H9 (cell line): ENCODE data around the gene TMEM134. TPM values are rescaled to one million over a fixed set of nuclear protein-coding genes. Genes with fewer than 3 reads are reported as not detected.

Experiments
- DNase-seq: peaks from one replicate; pipeline ENCODE4 v3.0.0-alpha.2; 2017
- H2AFZ ChIP-seq: one replicate; pipeline ENCODE4 v1.6.1; 2013; ENCODE audit warnings: mild to moderate bottlenecking, low read length, control low read depth, moderate library complexity
- H2AK5ac ChIP-seq: 2 replicates; pipeline ENCODE4 v1.6.1; 2013; ENCODE audit warnings: low read length, control low read depth, mixed read lengths; ENCODE audit not compliant: insufficient read length
- H2BK120ac ChIP-seq: one replicate; pipeline ENCODE4 v1.6.1; 2013; ENCODE audit warnings: low read depth, mild to moderate bottlenecking, low read length, control low read depth, inconsistent platforms; ENCODE audit not compliant: poor library complexity, severe bottlenecking
- H2BK12ac ChIP-seq: 2 replicates; pipeline ENCODE4 v1.6.1; 2013; ENCODE audit warnings: low read length, control low read depth, mixed read lengths, low read depth; ENCODE audit not compliant: insufficient read length
- H2BK15ac ChIP-seq: 2 replicates; pipeline ENCODE4 v1.6.1; 2013; ENCODE audit warnings: low read depth, low read length, control low read depth
- H2BK20ac ChIP-seq: one replicate; pipeline ENCODE4 v1.6.1; 2013; ENCODE audit warnings: low read depth, mild to moderate bottlenecking, low read length, control low read depth, inconsistent platforms; ENCODE audit not compliant: poor library complexity, severe bottlenecking
- H2BK5ac ChIP-seq: 2 replicates; pipeline ENCODE4 v1.6.1; 2013; ENCODE audit warnings: low read length, control low read depth, mixed read lengths; ENCODE audit not compliant: insufficient read length
- H3K14ac ChIP-seq: 2 replicates; pipeline ENCODE4 v1.6.1; 2013; ENCODE audit warnings: low read length, control low read depth; ENCODE audit not compliant: insufficient read depth
- H3K18ac ChIP-seq: 2 replicates; pipeline ENCODE4 v1.6.1; 2013; ENCODE audit warnings: low read depth, mild to moderate bottlenecking, mixed read lengths, low read length, control low read depth; ENCODE audit not compliant: insufficient read length
- H3K23ac ChIP-seq: 2 replicates; pipeline ENCODE4 v1.6.1; 2013; ENCODE audit warnings: low read length, control low read depth, mixed read lengths, low read depth; ENCODE audit not compliant: insufficient read length
- H3K23me2 ChIP-seq: 2 replicates; pipeline ENCODE4 v1.6.1; 2013; ENCODE audit warnings: low read depth, mild to moderate bottlenecking, mixed read lengths, low read length, control low read depth; ENCODE audit not compliant: insufficient read length, poor library complexity, severe bottlenecking
- H3K27ac ChIP-seq: 2 replicates; pipeline ENCODE4 v1.5.1; 2013; ENCODE audit warnings: low read length, control low read depth, mixed read lengths, low read depth; ENCODE audit not compliant: insufficient read length
- H3K27me3 ChIP-seq: 2 replicates; pipeline ENCODE4 v1.6.1; 2013; ENCODE audit warnings: low read length, control low read depth, inconsistent platforms; ENCODE audit not compliant: insufficient read depth
- H3K4ac ChIP-seq: 2 replicates; pipeline ENCODE4 v1.6.1; 2013; ENCODE audit warnings: low read depth, mild to moderate bottlenecking, control low read depth, inconsistent platforms, low read length, moderate library complexity
- H3K4me1 ChIP-seq: 2 replicates; pipeline ENCODE4 v1.6.1; 2013; ENCODE audit warnings: low read length, control low read depth, inconsistent platforms; ENCODE audit not compliant: insufficient read depth
- H3K4me2 ChIP-seq: 2 replicates; pipeline ENCODE4 v1.6.1; 2013; ENCODE audit warnings: low read length, control low read depth, mixed read lengths; ENCODE audit not compliant: insufficient read length, insufficient read depth
- H3K56ac ChIP-seq: 2 replicates; pipeline ENCODE4 v1.6.1; 2013; ENCODE audit warnings: low read depth, mild to moderate bottlenecking, mixed read lengths, low read length, control low read depth; ENCODE audit not compliant: insufficient read length
- H3K79me1 ChIP-seq: 2 replicates; pipeline ENCODE4 v1.6.1; 2013; ENCODE audit warnings: low read depth, mild to moderate bottlenecking, moderate library complexity, low read length, control low read depth, inconsistent platforms; ENCODE audit not compliant: insufficient read depth, poor library complexity, severe bottlenecking
- H3K79me2 ChIP-seq: 2 replicates; pipeline ENCODE4 v1.6.1; 2013; ENCODE audit warnings: low read length, control low read depth, inconsistent platforms; ENCODE audit not compliant: insufficient read depth
- H3K9ac ChIP-seq: 2 replicates; pipeline ENCODE4 v1.6.1; 2013; ENCODE audit warnings: low read length, control low read depth, mixed read lengths; ENCODE audit not compliant: insufficient read length; ENCODE audit errors: extremely low read depth
- H3K9me3 ChIP-seq: one replicate; pipeline ENCODE4 v1.6.1; 2013; ENCODE audit warnings: low read depth, low read length, inconsistent platforms; ENCODE audit not compliant: control insufficient read depth
- H3T11ph ChIP-seq: one replicate; pipeline ENCODE4 v1.6.1; 2013; ENCODE audit warnings: mild to moderate bottlenecking, low read length, control low read depth, inconsistent platforms
- H4K20me1 ChIP-seq: one replicate; pipeline ENCODE4 v1.6.1; 2013; ENCODE audit not compliant: control insufficient read depth, insufficient read length, insufficient read depth
- H4K5ac ChIP-seq: 2 replicates; pipeline ENCODE4 v1.6.1; 2013; ENCODE audit warnings: low read depth, mild to moderate bottlenecking, mixed read lengths, low read length, control low read depth; ENCODE audit not compliant: insufficient read length
- H4K8ac ChIP-seq: replicated peaks from 2 replicates; pipeline ENCODE4 v1.6.1; 2013; ENCODE audit warnings: low read length, control low read depth, mixed read lengths, low read depth; ENCODE audit not compliant: insufficient read length
- H4K91ac ChIP-seq: 2 replicates; pipeline ENCODE4 v1.6.1; 2013; ENCODE audit warnings: low read depth, mild to moderate bottlenecking, moderate library complexity, mixed read lengths, low read length, control low read depth; ENCODE audit not compliant: insufficient read length
- H3K27ac Mint-ChIP-seq, 3 experiments: 2 replicates in 2 of 3; 3 replicates in 1 of 3; pipeline ENCODE4 v1.8.0; 2020 to 2021; ENCODE audit warnings: mixed read lengths in 3 of 3, mild to moderate bottlenecking in 1 of 3, moderate library complexity in 1 of 3
- H3K27me3 Mint-ChIP-seq: 2 replicates; pipeline ENCODE4 v1.8.0; 2021; ENCODE audit warnings: low read depth, mild to moderate bottlenecking, moderate library complexity, mixed read lengths
- H3K36me3 Mint-ChIP-seq, 3 experiments: 2 replicates in 2 of 3; 3 replicates in 1 of 3; pipeline ENCODE4 v1.8.0; 2020 to 2021; ENCODE audit warnings: low read depth in 3 of 3, mixed read lengths in 3 of 3; ENCODE audit not compliant: insufficient read depth in 1 of 3
- H3K4me1 Mint-ChIP-seq, 2 experiments: 2 replicates each; pipeline ENCODE4 v1.8.0; 2020; ENCODE audit warnings: mixed read lengths in 2 of 2
- H3K4me3 Mint-ChIP-seq, 2 experiments: 2 replicates in 1 of 2; 3 replicates in 1 of 2; pipeline ENCODE4 v1.8.0; 2020 to 2021; ENCODE audit warnings: mild to moderate bottlenecking in 2 of 2, mixed read lengths in 2 of 2, moderate library complexity in 1 of 2
- H3K9me3 Mint-ChIP-seq, 2 experiments: 2 replicates in 1 of 2; 3 replicates in 1 of 2; pipeline ENCODE4 v1.8.0; 2020; ENCODE audit warnings: mild to moderate bottlenecking in 2 of 2, mixed read lengths in 2 of 2, moderate library complexity in 1 of 2
- CTCF ChIP-seq: fragments of 200-600 bp; sonication (generic); conservative IDR thresholded peaks from 3 replicates; pipeline ENCODE4 v1.8.0; 2021; ENCODE audit warnings: antibody characterized with exemption, mild to moderate bottlenecking
- WGBS: extraction: QIAGEN DNeasy Blood & Tissue Kit; methylation state at CpG from one replicate; pipeline ENCODE4 v1.1.7; 2013; ENCODE audit warnings: missing lambda C conversion rate, low lambda C conversion rate, mixed read lengths; ENCODE audit not compliant: insufficient read length; ENCODE audit errors: extremely low coverage; 5-methylcytosine and 5-hydroxymethylcytosine counted together
- total RNA-seq: library from RNA; stranded (reverse); gene quantifications from 2 replicates; pipeline ENCODE4 v1.2.1, GENCODE V29; 2021

Gene TMEM134
- total RNA-seq, 1 experiment from 2014 or later = 53.6 TPM

GRCh38 chr11:67432655-67433349 is 36.2 kb downstream of the TMEM134 start:
- Histone ChIP-seq H4K91ac (no peak overlapping the region), H3K9me3 (no peaks in the 10 kb centered on the region), H3K27ac (no peak overlapping the region), H2AK5ac (no peak overlapping the region), H4K8ac (no peak overlapping the region), H3K23ac (no peak overlapping the region), H3K23me2 (peaks cover 4% of the 10 kb centered on the region), H3T11ph (no peak overlapping the region), H2BK20ac (no peak overlapping the region), H3K4ac (no peak overlapping the region), H4K20me1 (no peaks in the 10 kb centered on the region), H4K5ac (no peak overlapping the region), H2BK15ac (no peak overlapping the region), H3K14ac (no peak overlapping the region), H2BK120ac (no peak overlapping the region), H2BK5ac (no peak overlapping the region), H3K27me3 (no peaks in the 10 kb centered on the region), H3K9ac (no peak overlapping the region), H3K4me2 (no peak overlapping the region), H2BK12ac (no peak overlapping the region), H3K79me2 (no peaks in the 10 kb centered on the region; the same call in 1 of the 2 replicates), H3K4me1 (no peaks in the 10 kb centered on the region; the same call in 1 of the 2 replicates), H3K18ac (no peak overlapping the region), H3K79me1 (no peaks in the 10 kb centered on the region), H3K56ac (no peak overlapping the region), H2AFZ (no peak overlapping the region)
- Mint-ChIP-seq H3K9me3 (no peaks in the 10 kb centered on the region), H3K27ac (no peak overlapping the region), H3K27me3 (no peaks in the 10 kb centered on the region; the same call in 1 of the 2 replicates), H3K36me3 (peaks cover 9 to 39% (median 33%) of the 10 kb centered on the region in 3 experiments; a peak in 6 of 7 replicates), H3K4me1 (peaks cover 4 to 12% of the 10 kb centered on the region in 2 experiments), H3K4me3 (no peak overlapping the region; a peak in 1 of 5 replicates)
- WGBS = no CpG with 5 or more reads among the region's 22 CpGs
- TF ChIP-seq CTCF = no peak
- no peak for DNase-seq
